A549 (cell line): Measurements from ENCODE around the gene CACNG8. TPM values are rescaled to one million over a fixed set of nuclear protein-coding genes. Genes with fewer than 3 reads are reported as not detected.
A peak's percentile ranks its signal among the peaks of the same experiment; 100 is the strongest.

Experiments
- ATAC-seq, 2 experiments: fragments of 200-7000 bp in 1 of 2; fragments of >200 bp in 1 of 2; cut with Nextera tagmentation in 1 of 2; cut with Tn5 transposase in 1 of 2; 3 replicates each; pipeline versions ENCODE4 v1.8.0 to v1.9.1; 2018 to 2020; ENCODE audit warnings: mild to moderate bottlenecking in 1 of 2, moderate library complexity in 1 of 2
- CTCF ChIA-PET: fragments of 300-600 bp; sonication (Branson Sonifier 250); formaldehyde crosslinking; extraction: SDS; loops from one replicate; lab custom pipeline; 2021; ENCODE audit warnings: antibody characterized with exemption, inconsistent platforms; lab: Yijun Ruan, JAX
- POLR2A ChIA-PET: fragments of 350-600 bp; formaldehyde crosslinking; extraction: SDS; loops from one replicate; lab custom pipeline; 2021; ENCODE audit warnings: antibody characterized with exemption, inconsistent platforms; lab: Yijun Ruan, JAX
- DNase-seq, 2 experiments: peaks; one replicate each; pipeline versions ENCODE4 v3.0.0 to v3.0.0-alpha.2; 2011 to 2016; ENCODE audit warnings: low read depth in 1 of 2, low spot score in 1 of 2
- FAIRE-seq: peaks from 2 replicates; lab custom pipeline; 2011; peaks lifted over from hg19 to GRCh38; lab: Jason Lieb, UNC
- H3K27ac ChIP-seq, 2 experiments: fragments of >200 bp; sonication (Bioruptor Twin); formaldehyde crosslinking; 3 replicates each; pipeline ENCODE4 v1.5.1; 2016 to 2017
- H3K4me1 ChIP-seq: fragments of >200 bp; sonication (Bioruptor Twin); formaldehyde crosslinking; 3 replicates; pipeline ENCODE4 v1.6.1; 2016
- H3K4me2 ChIP-seq: fragments of >200 bp; sonication (Bioruptor Twin); formaldehyde crosslinking; 3 replicates; pipeline ENCODE4 v1.6.1; 2016
- H3K4me3 ChIP-seq: fragments of >200 bp; sonication (Bioruptor Twin); formaldehyde crosslinking; 3 replicates; pipeline ENCODE4 v1.5.1; 2016
- H3K9me3 ChIP-seq: fragments of >200 bp; sonication (Bioruptor Twin); formaldehyde crosslinking; 3 replicates; pipeline ENCODE4 v1.6.1; 2016
- ATOH8 ChIP-seq: fragments of 250-450 bp; sonication (Bioruptor Pico); IDR thresholded peaks from 2 replicates; pipeline ENCODE4 v1.5.0; 2020; ENCODE audit warnings: low read depth, mild to moderate bottlenecking, moderate library complexity
- CEBPB ChIP-seq, 2 experiments: fragments of >200 bp in 1 of 2; sonication (Bioruptor Twin) in 1 of 2; formaldehyde crosslinking in 1 of 2; IDR thresholded peaks; 2 replicates each; pipeline ENCODE4 v1.6.1; 2012 to 2016
- CHD4 ChIP-seq: fragments of 200-600 bp; sonication (generic); IDR thresholded peaks from 2 replicates; pipeline ENCODE4 v1.6.1; 2016; ENCODE audit warnings: antibody characterized with exemption, mild to moderate bottlenecking, borderline replicate concordance
- CTCF ChIP-seq: fragments of >200 bp; sonication (Bioruptor Twin); formaldehyde crosslinking; IDR thresholded peaks from 3 replicates; pipeline ENCODE4 v1.5.1; 2016
- ELK1 ChIP-seq: fragments of 150-350 bp; IDR thresholded peaks from 2 replicates; pipeline ENCODE4 v1.6.1; 2014; ENCODE audit warnings: low read depth, mild to moderate bottlenecking, low read length
- ESRRA ChIP-seq: fragments of 150-350 bp; IDR thresholded peaks from 2 replicates; pipeline ENCODE4 v1.6.1; 2014; ENCODE audit warnings: mild to moderate bottlenecking, low read length, borderline replicate concordance
- FOSB ChIP-seq: fragments of 250-450 bp; sonication (Bioruptor Pico); IDR thresholded peaks from 2 replicates; pipeline ENCODE4 v1.5.0; 2020; ENCODE audit warnings: mild to moderate bottlenecking, moderate library complexity
- HES2 ChIP-seq: fragments of >200 bp; sonication (Bioruptor Twin); formaldehyde crosslinking; IDR thresholded peaks from 2 replicates; pipeline ENCODE4 v1.6.1; 2016
- JUNB ChIP-seq: fragments of >200 bp; sonication (Bioruptor Twin); formaldehyde crosslinking; IDR thresholded peaks from 2 replicates; pipeline ENCODE4 v1.6.1; 2016
- KDM5A ChIP-seq: fragments of 200-600 bp; sonication (generic); IDR thresholded peaks from 2 replicates; pipeline ENCODE4 v1.6.1; 2016; ENCODE audit warnings: antibody characterized with exemption, mild to moderate bottlenecking
- MAFK ChIP-seq: fragments of 450-650 bp; IDR thresholded peaks from 2 replicates; pipeline ENCODE4 v1.6.1; 2014; ENCODE audit not compliant: partially characterized antibody
- MAZ ChIP-seq: fragments of 150-350 bp; IDR thresholded peaks from 2 replicates; pipeline ENCODE4 v1.6.1; 2014; ENCODE audit warnings: antibody characterized with exemption, low read depth, low read length, borderline replicate concordance
- MYC ChIP-seq: IDR thresholded peaks from 2 replicates; pipeline ENCODE4 v1.6.1; 2012; ENCODE audit warnings: mild to moderate bottlenecking, inconsistent platforms, low read length, improper control_type of control experiment, borderline replicate concordance
- NPAS2 ChIP-seq: fragments of 250-450 bp; sonication (Bioruptor Pico); IDR thresholded peaks from 2 replicates; pipeline ENCODE4 v1.8.0; 2022; ENCODE audit warnings: mild to moderate bottlenecking, moderate library complexity, borderline replicate concordance
- NR3C1 ChIP-seq: fragments of >200 bp; sonication (Bioruptor Twin); formaldehyde crosslinking; IDR thresholded peaks from 3 replicates; pipeline ENCODE4 v1.6.1; 2017
- PBX3 ChIP-seq: IDR thresholded peaks from 2 replicates; pipeline ENCODE4 v1.6.1; 2012
- RAD21 ChIP-seq, 2 experiments: fragments of >200 bp in 1 of 2; sonication (Bioruptor Twin) in 1 of 2; formaldehyde crosslinking in 1 of 2; IDR thresholded peaks in 1 of 2; conservative IDR thresholded peaks in 1 of 2; 2 replicates in 1 of 2; 3 replicates in 1 of 2; pipeline ENCODE4 v1.6.1; 2012 to 2018; ENCODE audit warnings: inconsistent platforms in 1 of 2
- RNF2 ChIP-seq: fragments of 200-600 bp; sonication (generic); IDR thresholded peaks from 2 replicates; pipeline ENCODE4 v1.6.1; 2016; ENCODE audit warnings: low read depth, mild to moderate bottlenecking, antibody characterized with exemption, moderate library complexity, borderline replicate concordance
- SMC3 ChIP-seq: fragments of >200 bp; sonication (Bioruptor Twin); formaldehyde crosslinking; IDR thresholded peaks from 3 replicates; pipeline ENCODE4 v1.6.1; 2018; ENCODE audit warnings: inconsistent platforms
- TFCP2L1 ChIP-seq: fragments of 250-450 bp; sonication (Bioruptor Pico); IDR thresholded peaks from 2 replicates; pipeline ENCODE4 v1.5.0; 2021; ENCODE audit warnings: mild to moderate bottlenecking
- USF2 ChIP-seq: fragments of 450-650 bp; IDR thresholded peaks from 2 replicates; pipeline ENCODE4 v1.6.1; 2014; ENCODE audit warnings: antibody characterized with exemption
- ZFP36 ChIP-seq: fragments of 450-650 bp; IDR thresholded peaks from 2 replicates; pipeline ENCODE4 v1.6.1; 2014; ENCODE audit warnings: borderline replicate concordance; ENCODE audit not compliant: partially characterized antibody
- ZSCAN20 ChIP-seq: fragments of 250-450 bp; sonication (Bioruptor Pico); IDR thresholded peaks from 2 replicates; pipeline ENCODE4 v1.8.0; 2022; ENCODE audit warnings: mild to moderate bottlenecking, moderate library complexity
- WGBS: methylation state at CpG from one replicate; pipeline ENCODE4 v1.1.6; 2017; ENCODE audit errors: missing lambda C conversion rate; 5-methylcytosine and 5-hydroxymethylcytosine counted together
- polyA plus RNA-seq, 4 experiments: library from polyadenylated mRNA; depleted of rRNA in 3 of 4; stranded (reverse); fragments of >200 nt; fragmentation: RNase III in 1 of 4; extraction: RNeasy Plus Mini Kit Qiagen cat#74134 plus additional on column Dnase treatment in 1 of 4; gene quantifications; 2 replicates in 3 of 4; 3 replicates in 1 of 4; pipeline ENCODE4 v1.2.3, GENCODE V29; 2011 to 2017

CACNG8 gene
- polyA plus RNA-seq, 2 of the 4 experiments (the other 2 are of a cell fraction) = 1.1 to 5.8 TPM

- no peaks in the 10 kb centered on the region for H3K4me1 ChIP-seq
- H3K4me3 ChIP-seq = no peak overlapping the region
- peaks cover 3% of the 10 kb centered on the region; the same call in 1 of the 3 replicates for H3K9me3 ChIP-seq
- CTCF ChIA-PET = interaction anchor here (0.6 to 8.2 kb wide), 44 partner anchors 9 to 239 kb away, joined by 3 to 148 read pairs (median 5); partner anchors contain the start of genes CACNG7, OSCAR and PRKCG
- 74% methylated on average over 3 of the region's 3 CpGs for WGBS
- H3K4me2 ChIP-seq = no peak overlapping the region
- FAIRE-seq = no peak
- peak overlapping the region in 1 of 2 experiments; percentile 32; a peak in 2 of 6 replicates for H3K27ac ChIP-seq
- ATAC-seq = no peak
- no peak for DNase-seq
- POLR2A ChIA-PET = interaction anchor here (0.5 to 1.1 kb wide), 2 partner anchors 10 to 48 kb away, joined by 3 to 7 read pairs; no protein-coding TSS in a partner anchor
- TF ChIP-seq MAFK = no peak
- TF ChIP-seq ELK1 = no peak
- TF ChIP-seq MAZ = no peak
- TF ChIP-seq, all 56 proteins: peak for 0
Observed at GRCh38 chr19:54029301-54029700, 66.6 kb downstream of the CACNG8 start.

GRCh38 chr19:54029930-54030490, 67.3 kb downstream of the CACNG8 start:
- Histone ChIP-seq H3K27ac (peak overlapping the region in 1 of 2 experiments; percentile 32; a peak in 2 of 6 replicates), H3K4me2 (no peak overlapping the region), H3K9me3 (no peaks in the 10 kb centered on the region), H3K4me1 (no peaks in the 10 kb centered on the region), H3K4me3 (no peak overlapping the region)
- CTCF ChIA-PET = interaction anchor here (0.6 to 8.2 kb wide), 56 partner anchors 8 to 239 kb away, joined by 3 to 148 read pairs (median 5); partner anchors contain the start of genes CACNG7, OSCAR and PRKCG
- FAIRE-seq (peak; percentile 63), ATAC-seq (peak; percentile 87), DNase-seq (peak; percentile 70 to 88)
- peak; percentile 90 to 92 for TF ChIP-seq RAD21 (conservative IDR thresholded peaks at IDR 0.05 in 1 of 2, IDR thresholded peaks at IDR 0.05 in 1 of 2)
- no peak for TF ChIP-seq TFCP2L1 (CRISPR knock-in tag)
- TF ChIP-seq ESRRA = no peak
- TF ChIP-seq CTCF = peak; percentile 91
- no peak for TF ChIP-seq JUNB
- peak; percentile 89 for TF ChIP-seq SMC3
- POLR2A ChIA-PET = interaction anchor here (0.5 to 1.1 kb wide), 4 partner anchors 9 to 239 kb away, joined by 3 to 7 read pairs (median 4); no protein-coding TSS in a partner anchor
- WGBS = 31% methylated on average over 9 of the region's 9 CpGs

- Histone ChIP-seq H3K4me1 (peaks cover 8% of the 10 kb centered on the region), H3K4me2 (peak overlapping the region; percentile 58), H3K27ac (peak overlapping the region in 1 of 2 experiments; percentile 9; a peak in 2 of 6 replicates), H3K9me3 (no peaks in the 10 kb centered on the region), H3K4me3 (0 out of 3 replicates have a peak overlapping the region, but pooled peaks have one; percentile 11)
- ATAC-seq = peak; percentile 60 to 69; a peak in 4 of 6 replicates
- peak; percentile 54 for FAIRE-seq
- peak in 1 of 2 experiments; percentile 48 for DNase-seq
- 26% methylated on average over 13 of the region's 13 CpGs for WGBS
- ChIA-PET POLR2A (no interaction called here), CTCF (interaction anchor here (0.5 to 5.0 kb wide), 37 partner anchors 8 to 639 kb away, joined by 3 to 69 read pairs (median 4); partner anchors contain the start of gene PRKCG)
- TF ChIP-seq RAD21 (conservative IDR thresholded peaks at IDR 0.05 in 1 of 2, IDR thresholded peaks at IDR 0.05 in 1 of 2) = peak; percentile 58 to 59
- TF ChIP-seq PBX3 = no peak
- no peak for TF ChIP-seq KDM5A
- TF ChIP-seq MAFK = no peak
- TF ChIP-seq ZSCAN20 = no peak
- TF ChIP-seq NPAS2 = no peak
- no peak for TF ChIP-seq ZFP36
- no peak for TF ChIP-seq MAZ
- no peak for TF ChIP-seq CHD4
- TF ChIP-seq NR3C1 = no peak
- TF ChIP-seq HES2 = no peak
- no peak for TF ChIP-seq ESRRA
- TF ChIP-seq USF2 = no peak
- no peak for TF ChIP-seq MYC
- no peak for TF ChIP-seq RNF2
- TF ChIP-seq ATOH8 (CRISPR knock-in tag) = no peak
- TF ChIP-seq FOSB = no peak
- TF ChIP-seq SMC3 = peak; percentile 69
- no peak for TF ChIP-seq CEBPB (IDR thresholded peaks at IDR 0.05)
Observed at GRCh38 chr19:54030895-54031586, 68.3 kb downstream of the CACNG8 start.
